ENCODE results near the gene FBXL13. TPM values are rescaled to one million over a fixed set of nuclear protein-coding genes. Genes with fewer than 3 reads are reported as not detected.

FBXL13 gene
- total and polyA plus RNA-seq, 2 of the 8 experiments (the other 6 are each of a cell fraction or from before 2014, with no cell fraction given) = 1.2 to 2.8 TPM

GRCh38 chr7:102823390-102824119, 251.0 kb downstream of the FBXL13 start:
- CTCF ChIA-PET (ENCODE audit: partially characterized antibody) = no interaction called here
- H3K27ac ChIP-seq (ENCODE audit: low read depth, low read length) = no peak overlapping the region
- H2BK12ac ChIP-seq (ENCODE audit: low read depth, low read length) = no peak overlapping the region
- TF ChIP-seq BCL11A (IDR thresholded peaks at IDR 0.05; ENCODE audit: low read depth in 2 of 2, low read length in 2 of 2) (no peak), SRF (IDR thresholded peaks at IDR 0.05; ENCODE audit: low read depth, low read length) (no peak), ASH2L (IDR thresholded peaks at IDR 0.05; ENCODE audit: low read length) (no peak), SUZ12 (IDR thresholded peaks at IDR 0.05; ENCODE audit: low read length) (no peak), NANOG (IDR thresholded peaks at IDR 0.05; ENCODE audit: insufficient read depth, low read depth, low read length, poor library complexity, severe bottlenecking) (no peak), POU5F1 (IDR thresholded peaks at IDR 0.05; ENCODE audit: low read depth, low read length) (no peak), CREB1 (IDR thresholded peaks at IDR 0.05) (no peak), SIRT6 (IDR thresholded peaks at IDR 0.05; ENCODE audit: low read length) (no peak), KDM1A (IDR thresholded peaks at IDR 0.05; ENCODE audit: borderline replicate concordance, low read length) (no peak), TEAD4 (IDR thresholded peaks at IDR 0.05; ENCODE audit: low read depth, low read length) (no peak), SP4 (IDR thresholded peaks at IDR 0.05; ENCODE audit: low read length) (no peak), USF2 (IDR thresholded peaks at IDR 0.05; ENCODE audit: low read length) (no peak), RAD21 (IDR thresholded peaks at IDR 0.05 in 1 of 2, conservative IDR thresholded peaks at IDR 0.05 in 1 of 2; ENCODE audit: low read depth in 2 of 2, low read length in 2 of 2) (no peak)

More at GRCh38 chr7:102823390-102824119, 251.0 kb downstream of the FBXL13 start:
- DNase-seq (ENCODE audit: low read depth in 1 of 2, low spot score in 2 of 2) = no peak
- H4K8ac ChIP-seq (ENCODE audit: extremely low read depth, insufficient read depth, low read length) = no peak overlapping the region
- no peak overlapping the region for H4K91ac ChIP-seq (replicated peaks; ENCODE audit: insufficient read length, low read length)
- H3K9me3 ChIP-seq (ENCODE audit: insufficient read depth in 2 of 2, low read depth in 1 of 2, low read length in 1 of 2) = no peaks in the 10 kb centered on the region
- POLR2A ChIA-PET (ENCODE audit: partially characterized antibody) = no interaction called here
- H3K4me3 ChIP-seq (ENCODE audit: extremely low read depth in 1 of 4, insufficient read depth in 2 of 4, low read depth in 3 of 4, low read length in 4 of 4) = no peak overlapping the region
- H4K5ac ChIP-seq (ENCODE audit: insufficient read length, low read depth, low read length) = no peak overlapping the region
- H2BK20ac ChIP-seq (ENCODE audit: low read length) = no peak overlapping the region
- no peaks in the 10 kb centered on the region for H3K23me2 ChIP-seq (ENCODE audit: low read depth, low read length)
- no peak overlapping the region for H3K14ac ChIP-seq (ENCODE audit: insufficient read length)
- H3K27me3 ChIP-seq (replicated peaks in 1 of 4; ENCODE audit: control insufficient read depth in 3 of 4, extremely low read depth in 1 of 4, insufficient read depth in 3 of 4, low read length in 3 of 4) = no peaks in the 10 kb centered on the region
- no peaks in the 10 kb centered on the region for H3K4me1 ChIP-seq (replicated peaks in 1 of 4; ENCODE audit: control insufficient read depth in 3 of 4, insufficient read depth in 4 of 4, low read length in 3 of 4)
- no peaks in the 10 kb centered on the region for H4K20me1 ChIP-seq (replicated peaks in 1 of 2; ENCODE audit: control insufficient read depth in 1 of 2, insufficient read depth in 2 of 2, low read length in 2 of 2)
- 94% methylated on average over 6 of the region's 6 CpGs; no CpG with 5 or more reads in 1 of the 2 experiments for WGBS, 2 experiments (ENCODE audit: extremely low coverage in 1 of 2, insufficient coverage in 1 of 2, insufficient read length in 1 of 2, insufficient replicate concordance in 2 of 2, low coverage in 1 of 2, low lambda C conversion rate in 2 of 2, missing lambda C conversion rate in 1 of 2)
- no peak overlapping the region for H2BK5ac ChIP-seq (ENCODE audit: low read depth, low read length)
- H3K79me1 ChIP-seq (ENCODE audit: low read depth, low read length) = no peaks in the 10 kb centered on the region; the same call in 1 of the 2 replicates
- H3K4ac ChIP-seq (replicated peaks; ENCODE audit: insufficient read length, low read depth, low read length) = no peak overlapping the region
- H3K79me2 ChIP-seq (ENCODE audit: control insufficient read depth in 1 of 2, insufficient read depth in 2 of 2, low read length in 2 of 2) = no peaks in the 10 kb centered on the region
- no peak for FAIRE-seq
- H2BK120ac ChIP-seq (replicated peaks; ENCODE audit: low read depth, low read length) = no peak overlapping the region
- no peak overlapping the region for H3K4me2 ChIP-seq (ENCODE audit: insufficient read depth in 1 of 2, low read depth in 2 of 2, low read length in 2 of 2)
- H3K56ac ChIP-seq (replicated peaks; ENCODE audit: insufficient read length, low read depth, low read length) = no peak overlapping the region
- H3K23ac ChIP-seq (ENCODE audit: insufficient read length) = no peak overlapping the region
- no peak overlapping the region for H3K9ac ChIP-seq (replicated peaks in 1 of 4; ENCODE audit: extremely low read depth in 1 of 4, low read depth in 3 of 4, low read length in 3 of 4)
- peaks cover 0 to 2% (median 0%) of the 10 kb centered on the region in 4 experiments; a peak in 1 of 8 replicates for H3K36me3 ChIP-seq (ENCODE audit: control insufficient read depth in 2 of 4, insufficient read depth in 4 of 4, low read length in 3 of 4)
- no peak overlapping the region for H2AFZ ChIP-seq (ENCODE audit: low read length)
- no peak overlapping the region for H2AK5ac ChIP-seq (ENCODE audit: low read depth, low read length)
- H3K18ac ChIP-seq (ENCODE audit: extremely low read depth, low read length) = no peak overlapping the region
- H2BK15ac ChIP-seq (ENCODE audit: low read length) = no peak overlapping the region

Data from H1 (cell line).